NCI-H1694 treated with DMSO at 0.1 percent for 48 hours (cell line): ENCODE measurements around the gene SACM1L.
A peak's percentile ranks its signal among the peaks of the same experiment; 100 is the strongest.
"Not testable (repeated sequence)": the region's sequence is repeated elsewhere in the genome, so short reads cannot be mapped to it uniquely, and the experiment has no call there.

Experiments used
- DNase-seq: peaks from one replicate; lab custom pipeline; 2025; lab: John Stamatoyannopoulos, UW

The SACM1L gene

GRCh38 chr3:45666757-45667431, 22.3 kb upstream of the SACM1L start:
- DNase-seq, result no peak

- DNase-seq, result no peak
Measured at GRCh38 chr3:45667569-45667934, 21.6 kb upstream of the SACM1L start.

- DNase-seq, result no peak
Measured at GRCh38 chr3:45670436-45670835, 18.8 kb upstream of the SACM1L start.

GRCh38 chr3:45670991-45671390, 18.2 kb upstream of the SACM1L start:
- no peak for DNase-seq

- DNase-seq, result no peak
Measured at GRCh38 chr3:45673273-45673672, 15.9 kb upstream of the SACM1L start.

- DNase-seq, result no peak
Measured at GRCh38 chr3:45676325-45677032, 12.7 kb upstream of the SACM1L start.

GRCh38 chr3:45677033-45677446, 12.2 kb upstream of the SACM1L start:
- no peak for DNase-seq

- DNase-seq, result no peak
Measured at GRCh38 chr3:45677841-45678240, 11.4 kb upstream of the SACM1L start.

GRCh38 chr3:45679805-45680204, 9.4 kb upstream of the SACM1L start:
- DNase-seq, result no peak

GRCh38 chr3:45681221-45681620, 8.0 kb upstream of the SACM1L start:
- no peak for DNase-seq

- DNase-seq, result no peak
Measured at GRCh38 chr3:45681846-45682245, 7.3 kb upstream of the SACM1L start.

- no peak for DNase-seq
Measured at GRCh38 chr3:45682311-45682710, 6.9 kb upstream of the SACM1L start.

GRCh38 chr3:45682786-45683185, 6.4 kb upstream of the SACM1L start:
- no peak for DNase-seq

GRCh38 chr3:45683417-45684326, 5.5 kb upstream of the SACM1L start:
- no peak for DNase-seq

GRCh38 chr3:45684327-45684892, 4.8 kb upstream of the SACM1L start:
- DNase-seq, result no peak

- DNase-seq, result not testable (repeated sequence)
Measured at GRCh38 chr3:45685722-45686121, 3.5 kb upstream of the SACM1L start.

- DNase-seq, result no peak
Measured at GRCh38 chr3:45686850-45687249, 2.3 kb upstream of the SACM1L start.

- DNase-seq, result no peak
Measured at GRCh38 chr3:45687828-45688193, 1.4 kb upstream of the SACM1L start.

GRCh38 chr3:45688194-45688881, 858 bp upstream of the SACM1L start:
- DNase-seq, result peak; percentile 33

GRCh38 chr3:45689787-45690145, 570 bp downstream of the SACM1L start:
- no peak for DNase-seq

- DNase-seq, result no peak
Measured at GRCh38 chr3:45690336-45691035, 1.3 kb downstream of the SACM1L start.
